GM18909 (cell line): ENCODE data around the gene CR1L.
"Not testable (repeated sequence)": the region's sequence is repeated elsewhere in the genome, so short reads cannot be mapped to it uniquely, and the experiment has no call there.

ENCODE experiments used
- ATAC-seq: cut with Tn5 transposase; IDR thresholded peaks from one replicate; pipeline ENCODE4 v1.9.1; 2021; ENCODE audit warnings: mild to moderate bottlenecking; ENCODE audit not compliant: unreplicated experiment, poor library complexity

Gene CR1L

GRCh38 chr1:207644852-207645634 is at the start of gene CR1L:
Gene CR1L, plus strand, starts transcription at chr1:207645133. Its CDS starts 101 bp downstream, at chr1:207645234.
- peak; percentile 92 for ATAC-seq

GRCh38 chr1:207603777-207604176 is 41.2 kb upstream of the CR1L start:
- ATAC-seq, result no peak

GRCh38 chr1:207605444-207606361 is 39.2 kb upstream of the CR1L start:
- no peak for ATAC-seq

DNA sequence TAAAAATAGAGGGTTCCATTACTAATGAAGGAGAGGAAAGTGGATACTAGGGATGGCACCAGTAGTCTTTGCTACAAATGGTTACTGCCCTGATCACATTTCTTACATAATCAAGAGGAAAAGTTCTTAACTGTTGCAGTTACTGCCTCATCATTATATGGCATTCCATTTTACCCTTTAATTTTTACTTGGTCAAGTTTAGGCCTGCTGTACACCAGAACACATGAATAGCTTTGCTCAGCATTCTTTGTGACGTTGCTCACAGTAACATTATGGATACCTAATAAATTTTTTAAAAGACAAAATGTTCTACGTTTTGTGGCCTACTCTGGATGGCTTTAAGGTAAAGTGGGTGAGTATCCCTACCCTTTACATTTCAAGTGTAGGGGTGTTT is 38.6 kb upstream of the CR1L start:
- no peak for ATAC-seq

DNA sequence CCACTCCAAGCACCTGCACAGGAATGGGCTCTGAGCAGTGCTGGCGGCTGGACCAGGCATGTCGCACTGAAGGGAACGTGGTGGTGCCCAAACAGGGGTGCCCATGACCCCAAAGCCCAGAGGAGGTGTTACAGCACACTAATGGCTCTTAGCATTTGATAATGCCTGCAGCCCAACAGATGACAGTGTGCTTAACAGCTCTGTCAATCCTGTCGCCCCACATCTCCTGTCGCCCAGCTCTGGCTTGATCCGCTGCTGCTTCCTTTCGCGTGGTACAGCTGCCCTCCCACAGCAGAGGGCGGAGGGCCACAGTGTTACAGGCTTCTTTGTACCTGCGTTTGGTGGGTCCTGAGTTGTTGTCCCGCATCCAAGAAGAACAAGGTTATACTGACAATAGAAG is 32.2 kb upstream of the CR1L start:
- no peak for ATAC-seq

GRCh38 chr1:207619871-207620542 is 24.9 kb upstream of the CR1L start:
- ATAC-seq, result peak; percentile 90

- no peak for ATAC-seq
Observed at GRCh38 chr1:207620543-207620893, 24.4 kb upstream of the CR1L start.

DNA sequence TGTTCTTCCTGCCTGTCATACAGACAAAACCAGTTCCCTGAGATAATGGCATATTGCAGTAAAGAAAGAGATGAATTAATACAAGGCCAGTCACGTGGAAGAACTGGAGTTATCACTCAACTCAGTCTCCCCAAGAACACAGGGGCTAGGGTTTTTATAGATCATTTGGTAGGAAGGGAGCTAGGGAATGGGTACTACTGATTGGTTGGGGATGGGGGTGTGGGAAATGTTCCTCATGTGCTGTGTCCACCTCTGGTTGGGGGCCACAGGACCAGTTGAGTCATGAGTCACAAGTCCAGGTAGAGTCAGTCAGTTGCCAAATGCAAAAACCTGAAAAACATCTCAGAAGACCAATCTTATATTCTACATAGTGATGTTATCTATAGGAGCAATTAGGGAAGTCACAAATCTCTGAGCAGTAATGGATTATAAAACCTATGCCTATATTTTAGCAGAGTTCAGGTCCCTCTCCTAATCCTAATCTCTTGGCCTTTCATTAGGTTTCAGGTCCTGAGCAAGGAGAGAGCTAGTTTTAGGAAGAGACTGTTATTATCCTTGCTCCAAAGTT is 19.3 kb upstream of the CR1L start:
- not testable (repeated sequence) for ATAC-seq

GRCh38 chr1:207626972-207627337 is 18.0 kb upstream of the CR1L start:
- ATAC-seq, result no peak

GRCh38 chr1:207627496-207627895 is 17.4 kb upstream of the CR1L start:
- no peak for ATAC-seq

DNA sequence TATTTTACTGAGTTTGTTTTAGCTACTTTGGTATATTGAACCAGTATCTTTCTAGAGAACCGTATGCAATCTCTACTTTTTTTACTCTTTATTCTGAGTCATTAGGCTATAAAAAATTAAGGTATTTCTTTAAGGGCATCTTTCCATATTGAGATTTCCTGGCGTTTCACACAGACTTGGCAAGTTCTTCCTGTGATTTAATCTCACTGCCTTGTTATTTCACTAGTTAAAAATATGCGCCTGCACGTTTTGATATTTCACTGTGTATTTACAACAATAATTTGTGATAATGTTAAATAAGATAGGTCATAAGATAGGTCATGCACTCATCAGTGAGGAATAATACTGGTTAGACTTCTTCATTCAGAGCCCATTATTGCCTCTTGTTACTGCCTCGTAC is 16.2 kb upstream of the CR1L start:
- no peak for ATAC-seq

DNA sequence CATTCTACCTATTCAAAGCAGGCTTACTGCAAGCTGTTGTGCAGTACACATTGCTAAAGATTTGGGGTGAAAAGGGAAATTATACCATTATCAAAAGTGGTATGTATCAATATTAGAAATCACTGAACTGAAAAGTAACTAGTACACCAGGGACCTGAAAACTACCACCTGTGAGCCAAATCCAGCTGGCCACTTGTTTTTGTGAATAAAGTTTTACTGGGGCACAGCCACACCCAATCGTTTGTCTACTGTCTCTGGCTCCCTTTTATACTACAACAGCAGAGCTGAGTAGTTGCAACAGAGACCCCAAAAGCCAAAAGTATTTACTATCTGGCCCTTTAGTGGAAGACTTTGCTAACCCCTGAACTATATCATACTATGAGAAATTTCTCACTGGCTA is 13.8 kb upstream of the CR1L start:
- no peak for ATAC-seq

DNA sequence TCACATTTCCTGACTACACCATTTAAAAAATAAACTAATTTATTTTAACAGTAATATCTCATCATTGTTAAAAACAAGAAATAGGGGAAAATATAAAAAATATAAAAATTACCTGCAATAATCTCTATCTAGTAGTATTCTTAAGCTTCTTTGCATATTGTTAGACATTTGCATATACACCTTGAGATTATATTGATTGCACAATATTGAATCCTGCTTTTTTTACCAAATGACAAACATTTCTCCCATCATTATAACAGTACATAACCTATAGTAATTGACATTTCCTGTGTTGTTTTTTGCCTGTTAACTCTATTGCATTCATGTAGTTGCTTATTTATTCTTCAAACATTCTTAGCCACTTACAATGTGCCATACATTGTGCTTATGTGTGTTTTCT is 11.7 kb upstream of the CR1L start:
- ATAC-seq, result no peak

DNA sequence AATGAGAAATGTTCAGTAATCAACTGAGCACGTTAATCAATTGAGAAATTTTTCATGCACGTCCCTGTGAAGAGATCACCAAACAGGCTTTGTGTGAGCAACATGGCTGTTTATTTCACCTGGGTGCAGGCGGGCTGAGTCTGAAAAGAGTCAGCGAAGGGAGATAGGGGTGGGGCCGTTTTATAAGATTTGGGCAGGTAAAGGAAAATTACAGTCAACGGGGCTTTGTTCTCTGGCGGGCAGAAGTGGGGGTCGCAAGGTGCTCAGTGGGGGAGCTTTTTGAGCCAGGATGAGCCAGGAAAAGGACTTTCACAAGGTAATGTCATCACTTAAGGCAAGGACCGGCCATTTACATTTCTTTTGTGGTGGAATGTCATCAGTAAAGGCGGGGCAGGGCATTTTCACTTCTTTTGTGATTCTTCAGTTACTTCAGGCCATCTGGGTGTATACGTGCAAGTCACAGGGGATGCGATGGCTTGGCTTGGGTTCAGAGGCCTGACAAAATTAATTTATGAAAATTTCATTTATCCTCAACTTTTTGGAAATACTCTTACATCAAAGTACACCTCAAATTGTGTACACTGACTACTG is 11.1 kb upstream of the CR1L start:
- not testable (repeated sequence) for ATAC-seq

DNA sequence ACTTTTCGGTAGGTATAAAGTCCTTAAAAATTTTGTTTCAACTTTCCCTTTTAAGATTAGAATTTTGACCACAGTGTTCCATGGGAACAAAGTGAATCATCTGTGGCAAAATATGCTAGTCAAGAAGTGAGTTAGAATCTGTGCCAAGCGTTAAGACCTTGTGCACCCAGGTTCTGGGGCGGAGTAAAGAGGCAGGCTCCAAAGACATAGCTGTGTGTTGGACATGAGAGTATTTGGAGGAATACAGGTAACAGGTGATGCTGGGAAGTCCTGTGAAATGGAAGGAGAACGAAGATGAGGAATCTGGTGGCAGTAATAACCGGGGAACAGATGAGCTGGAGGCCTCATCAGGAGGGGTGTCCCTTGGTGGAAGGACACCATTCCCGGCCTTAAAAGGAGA is 10.6 kb upstream of the CR1L start:
- not testable (repeated sequence) for ATAC-seq

- ATAC-seq, result not testable (repeated sequence)
Observed at GRCh38 chr1:207635569-207636186, 9.3 kb upstream of the CR1L start.

- not testable (repeated sequence) for ATAC-seq
Observed at GRCh38 chr1:207638487-207639145, 6.3 kb upstream of the CR1L start.

GRCh38 chr1:207639362-207639761 is 5.6 kb upstream of the CR1L start:
- ATAC-seq, result not testable (repeated sequence)

- ATAC-seq, result peak; percentile 10
Observed at GRCh38 chr1:207644166-207644851, 624 bp upstream of the CR1L start.
